ENCODE results near the gene COL25A1. TPM values are rescaled to one million over a fixed set of nuclear protein-coding genes. Genes with fewer than 3 reads are reported as not detected.

The COL25A1 gene
- total RNA-seq, 4 donors from 2014 or later = 7.1 to 21.3 (median 12.6) TPM

- TF ChIP-seq, protein P1, sequence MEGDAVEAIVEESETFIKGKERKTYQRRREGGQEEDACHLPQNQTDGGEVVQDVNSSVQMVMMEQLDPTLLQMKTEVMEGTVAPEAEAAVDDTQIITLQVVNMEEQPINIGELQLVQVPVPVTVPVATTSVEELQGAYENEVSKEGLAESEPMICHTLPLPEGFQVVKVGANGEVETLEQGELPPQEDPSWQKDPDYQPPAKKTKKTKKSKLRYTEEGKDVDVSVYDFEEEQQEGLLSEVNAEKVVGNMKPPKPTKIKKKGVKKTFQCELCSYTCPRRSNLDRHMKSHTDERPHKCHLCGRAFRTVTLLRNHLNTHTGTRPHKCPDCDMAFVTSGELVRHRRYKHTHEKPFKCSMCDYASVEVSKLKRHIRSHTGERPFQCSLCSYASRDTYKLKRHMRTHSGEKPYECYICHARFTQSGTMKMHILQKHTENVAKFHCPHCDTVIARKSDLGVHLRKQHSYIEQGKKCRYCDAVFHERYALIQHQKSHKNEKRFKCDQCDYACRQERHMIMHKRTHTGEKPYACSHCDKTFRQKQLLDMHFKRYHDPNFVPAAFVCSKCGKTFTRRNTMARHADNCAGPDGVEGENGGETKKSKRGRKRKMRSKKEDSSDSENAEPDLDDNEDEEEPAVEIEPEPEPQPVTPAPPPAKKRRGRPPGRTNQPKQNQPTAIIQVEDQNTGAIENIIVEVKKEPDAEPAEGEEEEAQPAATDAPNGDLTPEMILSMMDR (IDR thresholded peaks at IDR 0.05) = no peak
- no peak for DNase-seq (ENCODE audit: low spot score)
- ATAC-seq (ENCODE audit: low FRiP score) = no peak
These were observed 343.0 kb downstream of the COL25A1 start for GRCh38 chr4:108959491-108959890.

GRCh38 chr4:108954880-108955279, 347.6 kb downstream of the COL25A1 start:
- DNase-seq (ENCODE audit: low spot score) (no peak), ATAC-seq (ENCODE audit: low FRiP score) (no peak)
- TF ChIP-seq, protein P1 (IDR thresholded peaks at IDR 0.05) = no peak

- TF ChIP-seq, protein P1 (IDR thresholded peaks at IDR 0.05) = no peak
- no peak for DNase-seq (ENCODE audit: low spot score)
- ATAC-seq (ENCODE audit: low FRiP score) = no peak
These were observed 348.5 kb downstream of the COL25A1 start for GRCh38 chr4:108953941-108954340.

- DNase-seq (ENCODE audit: low spot score) (no peak), ATAC-seq (ENCODE audit: low FRiP score) (no peak)
- TF ChIP-seq, protein P1 (IDR thresholded peaks at IDR 0.05) = no peak
These were observed 352.1 kb downstream of the COL25A1 start for GRCh38 chr4:108950158-108950915.

GRCh38 chr4:108947526-108947925, 354.9 kb downstream of the COL25A1 start:
- no peak for DNase-seq (ENCODE audit: low spot score)
- TF ChIP-seq, protein P1 (IDR thresholded peaks at IDR 0.05) = no peak
- no peak for ATAC-seq (ENCODE audit: low FRiP score)

- TF ChIP-seq, protein P1 (IDR thresholded peaks at IDR 0.05) = no peak
- DNase-seq (ENCODE audit: low spot score) = no peak
- no peak for ATAC-seq (ENCODE audit: low FRiP score)
These were observed 356.2 kb downstream of the COL25A1 start for GRCh38 chr4:108946237-108946636.

DNA sequence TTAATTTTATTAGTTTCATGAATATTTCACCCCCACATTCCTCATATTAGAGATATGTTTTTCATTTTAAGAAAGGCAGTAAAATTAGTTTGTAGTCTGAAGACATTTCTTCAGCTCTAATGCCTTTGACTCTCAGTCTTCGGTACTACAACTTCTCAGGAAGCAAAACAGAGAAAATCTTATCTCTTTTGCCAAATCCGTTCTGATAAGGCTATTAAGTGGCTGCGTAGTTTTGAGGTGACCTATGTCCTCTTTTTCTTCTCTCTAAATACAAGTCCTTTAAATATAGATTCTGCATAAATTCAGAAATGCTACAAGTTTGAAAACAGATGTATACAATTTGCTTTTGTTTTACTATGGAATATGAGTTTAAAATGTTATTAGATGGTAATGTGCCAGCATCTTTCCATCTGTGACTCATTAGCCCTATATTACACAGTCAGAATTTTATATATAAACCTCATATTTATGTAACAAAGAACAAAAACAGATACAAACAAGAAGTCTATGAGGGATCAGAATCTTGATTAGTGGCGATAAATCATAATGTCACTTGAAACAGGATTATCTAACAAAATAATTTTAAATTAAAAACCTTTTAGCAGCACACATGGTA, 358.4 kb downstream of the COL25A1 start:
- TF ChIP-seq, protein P1 (IDR thresholded peaks at IDR 0.05) = no peak
- DNase-seq (ENCODE audit: low spot score) (no peak), ATAC-seq (ENCODE audit: low FRiP score) (no peak)
